Neural crest cell (in vitro differentiated cells): ENCODE results near the gene OXCT1. TPM values are rescaled to one million over a fixed set of nuclear protein-coding genes. Genes with fewer than 3 reads are reported as not detected.
A peak's percentile ranks its signal among the peaks of the same experiment; 100 is the strongest.

Experiments
- DNase-seq: peaks from one replicate; pipeline ENCODE4 v3.0.0; 2021; ENCODE audit warnings: low read depth, mixed read lengths, low spot score
- H3K27ac Mint-ChIP-seq: one replicate; pipeline ENCODE4 v1.8.0; 2021; ENCODE audit warnings: mild to moderate bottlenecking, mixed read lengths; ENCODE audit not compliant: unreplicated experiment
- H3K27me3 Mint-ChIP-seq: 2 replicates; pipeline ENCODE4 v1.8.0; 2021; ENCODE audit warnings: low read depth, mild to moderate bottlenecking, mixed read lengths
- H3K36me3 Mint-ChIP-seq: 2 replicates; pipeline ENCODE4 v1.8.0; 2021; ENCODE audit warnings: low read depth, mild to moderate bottlenecking, mixed read lengths
- H3K4me1 Mint-ChIP-seq: 2 replicates; pipeline ENCODE4 v1.8.0; 2021; ENCODE audit warnings: mixed read lengths
- H3K4me3 Mint-ChIP-seq: one replicate; pipeline ENCODE4 v1.8.0; 2021; ENCODE audit warnings: mild to moderate bottlenecking, mixed read lengths
- H3K9me3 Mint-ChIP-seq: 2 replicates; pipeline ENCODE4 v1.8.0; 2021; ENCODE audit warnings: mixed read lengths
- total RNA-seq: library from RNA; stranded (reverse); gene quantifications from 2 replicates; pipeline ENCODE4 v1.2.1, GENCODE V29; 2021
- TF ChIP-seq, protein P1 (sequence below): fragments of 200-600 bp; sonication (generic); conservative IDR thresholded peaks from 2 replicates; pipeline ENCODE4 v1.5.0; 2021; ENCODE audit warnings: antibody characterized with exemption, mild to moderate bottlenecking

The OXCT1 gene
- total RNA-seq, 1 donor from 2014 or later = 30.2 TPM

GRCh38 chr5:41870627-41871048 lies 413 bp upstream of the OXCT1 start:
- no peak for DNase-seq
- peaks cover 22% of the 10 kb centered on the region for H3K4me1 Mint-ChIP-seq
- TF ChIP-seq, protein P1, sequence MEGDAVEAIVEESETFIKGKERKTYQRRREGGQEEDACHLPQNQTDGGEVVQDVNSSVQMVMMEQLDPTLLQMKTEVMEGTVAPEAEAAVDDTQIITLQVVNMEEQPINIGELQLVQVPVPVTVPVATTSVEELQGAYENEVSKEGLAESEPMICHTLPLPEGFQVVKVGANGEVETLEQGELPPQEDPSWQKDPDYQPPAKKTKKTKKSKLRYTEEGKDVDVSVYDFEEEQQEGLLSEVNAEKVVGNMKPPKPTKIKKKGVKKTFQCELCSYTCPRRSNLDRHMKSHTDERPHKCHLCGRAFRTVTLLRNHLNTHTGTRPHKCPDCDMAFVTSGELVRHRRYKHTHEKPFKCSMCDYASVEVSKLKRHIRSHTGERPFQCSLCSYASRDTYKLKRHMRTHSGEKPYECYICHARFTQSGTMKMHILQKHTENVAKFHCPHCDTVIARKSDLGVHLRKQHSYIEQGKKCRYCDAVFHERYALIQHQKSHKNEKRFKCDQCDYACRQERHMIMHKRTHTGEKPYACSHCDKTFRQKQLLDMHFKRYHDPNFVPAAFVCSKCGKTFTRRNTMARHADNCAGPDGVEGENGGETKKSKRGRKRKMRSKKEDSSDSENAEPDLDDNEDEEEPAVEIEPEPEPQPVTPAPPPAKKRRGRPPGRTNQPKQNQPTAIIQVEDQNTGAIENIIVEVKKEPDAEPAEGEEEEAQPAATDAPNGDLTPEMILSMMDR = no peak
- H3K9me3 Mint-ChIP-seq = no peaks in the 10 kb centered on the region
- no peaks in the 10 kb centered on the region for H3K27me3 Mint-ChIP-seq
- H3K4me3 Mint-ChIP-seq = peak overlapping the region; percentile 94
- no peaks in the 10 kb centered on the region for H3K36me3 Mint-ChIP-seq
- H3K27ac Mint-ChIP-seq = peak overlapping the region; percentile 82

DNA sequence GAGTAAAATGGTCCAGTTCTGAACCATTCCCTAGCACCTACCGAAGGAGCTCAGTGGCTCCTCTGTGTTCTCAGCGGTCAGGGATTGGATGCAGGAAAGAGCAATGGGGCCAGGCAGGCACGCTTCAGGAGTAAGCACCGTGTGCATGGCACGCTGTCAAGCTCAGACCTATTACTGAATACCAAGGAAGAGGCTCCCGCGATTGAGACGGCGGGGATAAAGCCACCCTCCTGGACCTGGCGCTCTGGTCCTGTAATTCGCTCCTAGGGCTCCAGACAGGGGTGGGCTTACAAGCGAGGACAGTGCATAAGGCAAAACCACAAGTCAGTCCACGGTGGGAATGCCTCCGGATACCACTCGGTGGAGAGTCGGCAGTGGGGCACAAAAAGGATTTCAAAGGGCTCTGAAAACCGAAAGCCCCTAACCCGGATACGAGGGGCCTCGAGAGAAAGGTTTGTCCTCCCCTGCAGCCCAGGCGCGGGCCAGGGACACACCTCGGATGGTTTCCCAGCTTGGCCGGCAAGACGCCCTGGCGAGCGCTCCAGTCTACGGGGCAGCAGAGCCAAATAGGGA lies 988 bp downstream of the OXCT1 start:
- TF ChIP-seq, protein P1 = no peak
- Mint-ChIP-seq H3K4me3 (peak overlapping the region; percentile 94), H3K9me3 (no peaks in the 10 kb centered on the region), H3K27me3 (no peaks in the 10 kb centered on the region), H3K27ac (peak overlapping the region; percentile 82), H3K36me3 (no peaks in the 10 kb centered on the region), H3K4me1 (peaks cover 28% of the 10 kb centered on the region)
- peak; percentile 3 for DNase-seq

- H3K27me3 Mint-ChIP-seq = no peaks in the 10 kb centered on the region
- no peaks in the 10 kb centered on the region for H3K36me3 Mint-ChIP-seq
- no peak for DNase-seq
- H3K4me3 Mint-ChIP-seq = no peak overlapping the region
- TF ChIP-seq, protein P1 = no peak
- no peak overlapping the region for H3K27ac Mint-ChIP-seq
- peaks cover 23% of the 10 kb centered on the region for H3K4me1 Mint-ChIP-seq
- no peaks in the 10 kb centered on the region for H3K9me3 Mint-ChIP-seq
These were observed 6.2 kb downstream of the OXCT1 start for GRCh38 chr5:41863871-41864486.

GRCh38 chr5:41858890-41859289 lies 11.3 kb downstream of the OXCT1 start:
- Mint-ChIP-seq H3K27ac (no peak overlapping the region), H3K4me1 (peaks cover under 1% of the 10 kb centered on the region), H3K9me3 (no peaks in the 10 kb centered on the region), H3K36me3 (no peaks in the 10 kb centered on the region), H3K4me3 (no peak overlapping the region), H3K27me3 (no peaks in the 10 kb centered on the region)
- TF ChIP-seq, protein P1 = no peak
- DNase-seq = no peak

- Mint-ChIP-seq H3K4me1 (no peaks in the 10 kb centered on the region), H3K27me3 (no peaks in the 10 kb centered on the region), H3K9me3 (no peaks in the 10 kb centered on the region), H3K27ac (no peak overlapping the region), H3K36me3 (no peaks in the 10 kb centered on the region), H3K4me3 (no peak overlapping the region)
- TF ChIP-seq, protein P1 = no peak
- no peak for DNase-seq
These were observed 12.2 kb downstream of the OXCT1 start for GRCh38 chr5:41857989-41858388.
